SK-N-MC (cell line): Measurements from ENCODE around the gene DUSP16.

ENCODE experiments used
- EZH2 ChIP-seq: fragments of 200-600 bp; sonication (generic); IDR thresholded peaks from one replicate; pipeline ENCODE4 v1.6.1; 2017; ENCODE audit warnings: antibody characterized with exemption
- FOXP2 ChIP-seq: optimal IDR thresholded peaks from 2 replicates; pipeline ENCODE3; 2011; ENCODE audit warnings: mild to moderate bottlenecking, moderate library complexity; ENCODE audit not compliant: insufficient read depth; ENCODE audit errors: extremely low read length, control extremely low read depth
- POLR2AphosphoS5 ChIP-seq: IDR thresholded peaks from 2 replicates; pipeline ENCODE4 v1.6.1; 2012; ENCODE audit warnings: mild to moderate bottlenecking, low read depth, low read length, borderline replicate concordance

DNA sequence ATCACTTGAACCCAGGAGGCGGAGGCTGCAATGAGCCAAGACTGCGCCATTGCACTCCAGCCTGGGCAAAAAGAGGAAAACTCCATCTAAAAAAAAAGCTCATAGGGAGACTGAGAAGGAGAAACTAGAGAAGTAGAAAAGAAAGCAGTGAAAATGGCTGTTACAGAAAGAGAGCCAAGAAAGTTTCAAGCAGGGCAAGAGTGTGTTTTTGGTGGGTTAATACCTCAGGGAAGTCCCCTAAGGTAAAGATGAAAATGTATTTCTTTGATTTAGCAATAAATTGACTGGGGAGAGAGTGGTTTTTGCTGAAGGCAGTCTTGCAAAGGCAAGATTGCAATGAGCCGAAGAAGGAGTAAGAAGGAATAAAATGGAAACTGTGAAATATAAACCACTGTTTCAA, 10.0 kb upstream of the DUSP16 start:
- no peak for TF ChIP-seq POLR2AphosphoS5
- no peak for TF ChIP-seq EZH2
- no peak for TF ChIP-seq FOXP2
